Uterus (tissue), 2 donors: ENCODE results near the gene INPP5D.

Experiments
- POLR2A ChIP-seq, 2 donors: fragments of 450-650 bp; IDR thresholded peaks; one replicate each; pipeline ENCODE4 v1.6.1; 2016; ENCODE audit warnings: antibody characterized with exemption in 2 of 2, mild to moderate bottlenecking in 1 of 2, moderate library complexity in 1 of 2
- TF ChIP-seq, protein P1 (sequence below), 4 experiments: fragments of 200-600 bp in 2 of 4; fragments of 450-650 bp in 2 of 4; sonication (generic) in 2 of 4; IDR thresholded peaks; one replicate each; pipeline ENCODE4 v1.5.1; 2016 to 2019; ENCODE audit warnings: antibody characterized with exemption in 4 of 4, mild to moderate bottlenecking in 2 of 4, moderate library complexity in 1 of 4

DNA sequence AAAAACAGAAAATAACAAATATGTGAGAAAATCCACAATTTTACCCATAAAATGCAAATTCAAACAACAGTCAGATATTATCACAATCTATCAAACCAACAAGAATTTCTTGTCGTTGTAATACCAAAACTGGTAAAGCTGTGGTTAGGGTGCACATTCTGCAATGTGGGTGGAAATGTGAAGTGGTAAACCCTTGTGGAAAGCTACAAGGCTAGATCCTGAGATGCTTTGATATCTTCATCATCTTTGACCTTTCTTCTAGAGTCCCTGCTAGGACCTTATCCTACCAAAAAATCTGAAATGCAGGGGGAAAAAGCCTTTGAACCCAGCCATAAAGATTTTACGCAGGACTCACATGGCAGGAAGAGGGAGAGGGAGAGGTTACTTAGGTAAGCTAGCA is 174.1 kb downstream of the INPP5D start:
- TF ChIP-seq POLR2A (IDR thresholded peaks at IDR 0.05): no peak
- TF ChIP-seq, protein P1, sequence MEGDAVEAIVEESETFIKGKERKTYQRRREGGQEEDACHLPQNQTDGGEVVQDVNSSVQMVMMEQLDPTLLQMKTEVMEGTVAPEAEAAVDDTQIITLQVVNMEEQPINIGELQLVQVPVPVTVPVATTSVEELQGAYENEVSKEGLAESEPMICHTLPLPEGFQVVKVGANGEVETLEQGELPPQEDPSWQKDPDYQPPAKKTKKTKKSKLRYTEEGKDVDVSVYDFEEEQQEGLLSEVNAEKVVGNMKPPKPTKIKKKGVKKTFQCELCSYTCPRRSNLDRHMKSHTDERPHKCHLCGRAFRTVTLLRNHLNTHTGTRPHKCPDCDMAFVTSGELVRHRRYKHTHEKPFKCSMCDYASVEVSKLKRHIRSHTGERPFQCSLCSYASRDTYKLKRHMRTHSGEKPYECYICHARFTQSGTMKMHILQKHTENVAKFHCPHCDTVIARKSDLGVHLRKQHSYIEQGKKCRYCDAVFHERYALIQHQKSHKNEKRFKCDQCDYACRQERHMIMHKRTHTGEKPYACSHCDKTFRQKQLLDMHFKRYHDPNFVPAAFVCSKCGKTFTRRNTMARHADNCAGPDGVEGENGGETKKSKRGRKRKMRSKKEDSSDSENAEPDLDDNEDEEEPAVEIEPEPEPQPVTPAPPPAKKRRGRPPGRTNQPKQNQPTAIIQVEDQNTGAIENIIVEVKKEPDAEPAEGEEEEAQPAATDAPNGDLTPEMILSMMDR (IDR thresholded peaks at IDR 0.05): no peak
